ENCODE data around the gene PRELID1. TPM values are rescaled to one million over a fixed set of nuclear protein-coding genes. Genes with fewer than 3 reads are reported as not detected.

The PRELID1 gene
- polyA plus RNA-seq, 4 donors, result 89.7 to 141 (median 120) TPM

DNA sequence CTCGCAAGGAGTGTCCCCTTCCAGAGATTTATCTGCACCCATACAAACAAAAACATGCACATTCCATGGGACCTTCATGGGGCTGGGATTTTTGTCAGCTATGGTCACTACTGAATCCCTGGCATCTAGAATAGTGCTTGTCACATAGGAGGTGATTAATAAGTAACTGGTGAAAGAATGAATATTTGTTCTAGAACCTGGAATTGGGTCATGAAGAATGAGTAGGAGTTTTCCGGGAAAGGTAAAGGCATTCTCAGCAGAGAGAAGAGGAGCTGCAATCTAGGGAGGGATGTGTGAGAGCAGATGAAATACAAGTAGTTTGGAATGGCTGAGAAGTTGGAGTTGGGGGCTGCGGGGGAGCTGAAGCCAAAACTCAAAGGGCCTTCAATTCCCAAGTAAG is 50.7 kb downstream of the PRELID1 start:
- DNase-seq (ENCODE audit: low read depth in 4 of 4, low spot score in 3 of 4), result no peak

GRCh38 chr5:177354711-177355110 is 51.1 kb downstream of the PRELID1 start:
- DNase-seq (ENCODE audit: low read depth in 4 of 4, low spot score in 3 of 4), result no peak

GRCh38 chr5:177355162-177355867 is 51.7 kb downstream of the PRELID1 start:
- no peak for DNase-seq (ENCODE audit: low read depth in 4 of 4, low spot score in 3 of 4)

DNA sequence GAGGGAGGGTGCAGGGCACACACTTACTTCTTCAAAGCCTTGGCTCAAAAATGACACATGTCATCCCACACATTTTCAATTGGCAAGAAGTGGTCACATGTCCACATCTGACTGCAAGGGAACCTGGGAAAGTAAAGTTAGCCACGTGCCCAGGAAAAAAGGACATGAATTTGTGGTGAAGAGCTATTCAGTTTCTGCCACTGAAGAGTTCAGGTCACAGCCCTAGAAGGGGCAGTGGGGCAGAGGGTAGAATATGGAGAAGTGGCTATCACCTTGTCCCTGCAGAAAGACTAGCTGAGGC is 52.2 kb downstream of the PRELID1 start:
- DNase-seq (ENCODE audit: low read depth in 4 of 4, low spot score in 3 of 4), result no peak

Other genes with a start within 250 kb of the PRELID1 start
- 10 to 100 TPM in 3 of 4 donors, 1 to 10 TPM in 1; 2.5 to 84.1 (median 57.3) TPM for gene FGFR4, start 216.9 kb upstream of the PRELID1 start, polyA plus RNA-seq (ENCODE audit: insufficient read length in 4 of 4)
- 10 to 100 TPM; 48.3 to 66.0 (median 59.3) TPM for gene NSD1, start 170.0 kb upstream of the PRELID1 start, polyA plus RNA-seq (ENCODE audit: insufficient read length in 4 of 4)
- 10 to 100 TPM; 21.9 to 44.8 (median 25.5) TPM for gene RAB24, start 80 bp upstream of the PRELID1 start, polyA plus RNA-seq (ENCODE audit: insufficient read length in 4 of 4)
- gene MXD3, start 8.1 kb downstream of the PRELID1 start, polyA plus RNA-seq (ENCODE audit: insufficient read length in 4 of 4), result 10 to 100 TPM; 10.9 to 24.6 (median 16.3) TPM
- 100 to 1,000 TPM in 3 of 4 donors, 10 to 100 TPM in 1; 94.0 to 135 (median 130) TPM for gene LMAN2, start 47.9 kb downstream of the PRELID1 start, polyA plus RNA-seq (ENCODE audit: insufficient read length in 4 of 4)
- gene RGS14, start 54.1 kb downstream of the PRELID1 start, polyA plus RNA-seq (ENCODE audit: insufficient read length in 4 of 4), result 10 to 100 TPM in 3 of 4 donors, 1 to 10 TPM in 1; 5.7 to 19.3 (median 13.9) TPM
- 100 to 1,000 TPM in 2 of 4 donors, 10 to 100 TPM in 1, 1 to 10 TPM in 1; 3.4 to 223 (median 131) TPM for gene SLC34A1, start 80.6 kb downstream of the PRELID1 start, polyA plus RNA-seq (ENCODE audit: insufficient read length in 4 of 4)
- gene PFN3, start 96.9 kb downstream of the PRELID1 start, polyA plus RNA-seq (ENCODE audit: insufficient read length in 4 of 4), result 1 to 10 TPM in 2 of 4 donors, under 1 TPM in 1, not detected in 1; 0.26 to 2.6 (median 1.5) TPM
- 10 to 100 TPM in 1 of 4 donors, 1 to 10 TPM in 2, under 1 TPM in 1; 0.91 to 13.4 (median 5.8) TPM for gene F12, start 105.8 kb downstream of the PRELID1 start, polyA plus RNA-seq (ENCODE audit: insufficient read length in 4 of 4)
- gene GRK6, start 122.9 kb downstream of the PRELID1 start, polyA plus RNA-seq (ENCODE audit: insufficient read length in 4 of 4), result 10 to 100 TPM; 22.2 to 29.0 (median 24.6) TPM
- gene PRR7, start 143.0 kb downstream of the PRELID1 start, polyA plus RNA-seq (ENCODE audit: insufficient read length in 4 of 4), result 1 to 10 TPM in 2 of 4 donors, under 1 TPM in 2; 0.76 to 2.4 (median 0.99) TPM
- 100 to 1,000 TPM; 180 to 210 (median 185) TPM for gene DBN1, start 169.8 kb downstream of the PRELID1 start, polyA plus RNA-seq (ENCODE audit: insufficient read length in 4 of 4)
- 100 to 1,000 TPM in 2 of 4 donors, 10 to 100 TPM in 2; 73.6 to 157 (median 121) TPM for gene PDLIM7, start 193.8 kb downstream of the PRELID1 start, polyA plus RNA-seq (ENCODE audit: insufficient read length in 4 of 4)
- 1 to 10 TPM; 3.9 to 7.1 (median 4.3) TPM for gene DOK3, start 206.0 kb downstream of the PRELID1 start, polyA plus RNA-seq (ENCODE audit: insufficient read length in 4 of 4)
- gene DDX41, start 213.2 kb downstream of the PRELID1 start, polyA plus RNA-seq (ENCODE audit: insufficient read length in 4 of 4), result 100 to 1,000 TPM in 1 of 4 donors, 10 to 100 TPM in 3; 67.0 to 105 (median 88.9) TPM